ENCODE results near the gene PALLD.

- no peak for TF ChIP-seq CTCF (IDR thresholded peaks at IDR 0.05; ENCODE audit: low read length)
- no peak for TF ChIP-seq EZH2 (IDR thresholded peaks at IDR 0.05; ENCODE audit: borderline replicate concordance, low read length)
These were observed 210.4 kb downstream of the PALLD start for GRCh38 chr4:168707205-168707604.
